CD1c-positive myeloid dendritic cell (primary cell): ENCODE data around the gene CDH23.

Experiments
- DNase-seq: peaks from one replicate; pipeline ENCODE4 v3.0.0-alpha.2; 2016; ENCODE audit errors: extremely low spot score

CDH23 gene

DNA sequence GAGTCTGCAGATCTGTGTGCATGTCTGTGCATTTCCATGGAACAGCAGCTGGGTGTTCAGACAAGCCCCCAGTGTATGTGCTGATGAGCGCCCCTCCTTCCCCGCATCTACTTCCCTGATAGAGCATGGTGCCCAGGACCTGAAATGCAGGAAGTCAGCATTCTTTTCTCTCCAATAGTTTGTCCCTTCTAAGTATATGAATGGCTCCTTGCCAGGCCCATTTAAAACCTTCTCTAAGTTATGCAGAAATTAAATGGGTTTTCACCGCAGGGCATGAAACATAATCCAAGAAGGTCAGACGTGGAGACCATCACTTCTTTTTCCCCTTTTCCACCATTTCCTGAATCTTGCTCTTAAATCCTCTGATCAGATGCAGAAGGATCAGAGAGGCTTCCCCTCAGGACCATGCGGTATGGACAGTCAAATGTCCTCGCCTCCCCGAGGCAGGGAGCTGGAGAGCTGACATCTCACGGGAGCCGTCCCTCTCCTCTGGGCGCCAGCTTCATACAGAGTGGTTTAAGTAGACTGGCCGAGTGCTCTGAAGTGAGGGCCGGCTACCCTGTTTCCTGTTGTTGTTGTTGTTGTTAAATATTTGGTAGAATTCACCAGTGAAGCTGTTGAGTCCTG, 167.6 kb downstream of the CDH23 start:
- no peak for DNase-seq

DNA sequence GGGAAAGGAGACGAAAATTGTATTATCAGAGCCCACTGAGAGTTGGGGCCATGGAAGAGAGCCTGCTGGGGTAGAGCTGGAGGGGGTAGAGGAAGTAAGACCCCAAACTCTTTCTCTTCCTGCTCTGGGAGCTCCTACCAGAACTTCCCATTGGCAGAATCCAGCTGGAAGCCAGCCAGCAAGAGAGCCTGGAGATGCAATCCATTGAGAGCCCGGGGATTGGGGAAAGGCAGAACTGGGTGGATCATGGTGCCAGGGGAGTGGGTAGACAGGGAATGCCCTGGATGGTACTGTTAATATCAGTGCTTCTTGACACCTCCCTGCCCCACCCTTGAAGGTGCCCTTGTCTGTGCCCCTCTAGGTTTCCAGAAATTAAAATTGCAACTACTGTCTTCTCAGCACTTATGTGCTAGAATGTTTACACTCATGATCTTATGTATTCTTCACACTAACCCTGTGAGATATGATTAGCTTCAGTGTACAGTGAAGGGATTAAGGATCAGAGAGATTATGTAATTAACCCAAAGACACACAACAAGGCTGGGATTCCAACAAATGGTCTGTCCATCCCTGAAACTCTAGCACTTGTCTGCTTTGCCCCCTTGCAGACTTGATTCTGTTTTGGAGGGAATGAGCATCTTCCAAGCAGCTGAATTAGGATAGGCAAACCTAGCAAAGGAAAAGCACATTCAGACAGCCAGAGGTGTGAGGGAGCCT, 168.7 kb downstream of the CDH23 start:
- no peak for DNase-seq

DNA sequence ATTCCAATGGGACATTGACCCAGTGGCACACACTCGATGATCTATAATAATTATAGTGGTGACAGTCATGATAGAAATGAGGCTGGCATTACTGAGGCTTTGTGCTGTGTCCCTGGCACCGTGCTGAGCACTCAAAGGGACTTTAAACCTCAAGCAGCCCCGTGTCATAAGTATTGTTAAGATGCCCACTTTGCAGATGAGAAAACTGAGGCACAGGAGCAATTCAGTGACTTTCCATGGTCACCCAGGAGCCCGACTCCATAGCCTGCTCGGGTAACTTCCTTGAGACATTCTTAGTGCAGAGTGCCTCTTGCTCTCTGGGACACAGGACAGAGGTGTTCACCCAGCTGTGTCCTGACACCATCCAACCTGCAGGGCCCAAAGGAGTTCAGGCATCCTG, 170.3 kb downstream of the CDH23 start:
- DNase-seq = no peak

DNA sequence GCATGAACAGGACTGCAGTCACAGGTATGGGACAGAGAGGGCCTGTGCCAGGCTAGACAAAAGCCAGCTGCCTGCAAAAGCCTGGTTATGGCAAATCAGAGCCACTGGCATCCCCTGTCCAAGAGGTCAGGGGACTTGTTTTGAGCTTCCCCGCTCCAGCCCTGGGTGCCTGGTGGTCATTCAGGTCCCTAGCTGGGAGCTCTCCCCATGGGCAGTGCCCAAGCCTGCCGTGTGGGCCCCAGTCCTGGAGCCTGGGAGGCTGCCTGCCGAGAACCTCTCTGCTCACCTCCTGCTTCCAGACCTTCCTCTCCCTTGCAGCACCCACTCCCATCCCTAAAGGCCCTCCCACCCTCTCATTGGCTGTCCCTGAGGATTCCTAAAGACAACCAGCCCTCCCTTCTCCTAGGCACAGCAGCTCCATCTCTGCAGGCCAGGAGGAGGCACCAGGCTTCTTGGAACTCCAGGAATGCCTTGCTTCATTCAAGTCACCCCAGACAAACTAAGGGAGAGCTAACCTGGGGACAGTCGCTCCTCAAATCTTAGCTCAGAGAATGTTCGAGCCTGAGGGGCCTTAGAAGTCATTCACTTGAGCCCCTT, 172.3 kb downstream of the CDH23 start:
- no peak for DNase-seq

DNA sequence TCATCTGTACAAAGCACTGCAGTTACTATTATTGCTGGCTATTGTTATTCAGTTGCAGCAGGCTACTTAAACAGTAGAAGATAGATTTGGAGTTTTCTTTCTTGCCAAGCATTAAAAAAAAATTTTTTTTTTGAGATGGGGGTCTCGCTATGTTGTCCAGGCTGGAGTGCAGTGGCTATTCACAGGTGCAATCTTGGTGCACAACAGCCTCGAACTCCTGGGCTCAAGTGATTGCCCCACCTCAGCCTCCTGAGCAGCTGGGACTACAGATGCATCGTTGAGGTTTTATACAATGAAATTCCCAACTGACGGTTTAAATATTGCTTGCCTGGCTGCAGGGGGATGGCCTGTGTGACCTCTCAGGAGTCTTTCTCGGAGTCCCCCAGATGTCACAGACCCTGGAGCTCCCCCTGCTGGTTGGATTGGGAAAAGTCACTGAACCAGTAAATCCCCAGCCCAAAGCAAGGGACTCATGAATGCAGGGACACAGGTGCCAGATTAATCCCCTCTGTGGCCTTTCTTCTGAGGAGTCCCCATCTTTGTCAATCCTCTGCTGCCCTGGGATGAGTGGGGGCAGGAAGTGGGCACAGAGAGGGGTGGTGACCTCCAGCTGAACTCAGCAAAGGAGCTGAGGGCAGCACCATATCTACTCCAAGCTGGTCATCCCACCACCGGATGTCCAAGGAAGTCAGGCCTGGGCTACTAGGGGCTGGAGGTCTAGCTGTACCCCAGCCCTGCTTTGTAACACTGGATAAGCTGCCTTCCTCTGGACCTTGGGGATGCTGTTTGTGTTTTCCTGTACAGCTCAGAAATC, 173.3 kb downstream of the CDH23 start:
- peak; percentile 81 for DNase-seq

DNA sequence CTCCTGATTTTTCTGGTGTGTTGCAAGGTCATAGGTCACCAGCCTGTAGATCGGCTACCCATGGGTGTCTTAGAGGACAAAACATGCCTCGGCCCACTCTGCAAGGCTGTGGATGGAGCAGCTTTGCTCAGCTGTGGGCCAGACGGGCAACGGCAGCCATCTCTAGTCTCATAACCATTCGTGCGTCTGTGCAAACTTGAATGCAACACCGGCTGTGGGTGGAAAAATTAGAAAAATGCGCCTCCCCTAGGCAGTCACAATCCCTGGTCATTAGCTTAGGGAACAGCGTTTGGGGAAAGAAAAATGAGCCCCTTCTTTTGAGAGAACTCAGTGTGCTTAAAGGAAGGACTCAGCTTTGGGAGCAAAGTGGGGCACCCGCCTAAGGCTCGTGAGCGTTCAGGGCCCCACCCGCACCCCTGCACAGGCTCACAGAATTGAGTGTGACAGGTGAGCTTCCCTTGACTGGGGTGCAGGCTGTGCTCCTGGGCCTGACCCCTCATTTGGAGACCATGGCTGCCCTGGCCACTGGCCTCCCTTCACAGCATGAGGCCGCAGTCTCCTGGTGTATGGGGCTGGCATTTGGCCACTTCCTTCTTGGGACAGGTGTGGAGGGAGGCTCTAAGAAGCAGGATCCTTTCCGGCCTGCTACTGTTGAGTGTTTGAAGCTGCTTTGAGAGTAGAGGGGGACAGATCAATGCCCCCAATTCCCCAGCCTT, 174.9 kb downstream of the CDH23 start:
- DNase-seq = no peak

DNA sequence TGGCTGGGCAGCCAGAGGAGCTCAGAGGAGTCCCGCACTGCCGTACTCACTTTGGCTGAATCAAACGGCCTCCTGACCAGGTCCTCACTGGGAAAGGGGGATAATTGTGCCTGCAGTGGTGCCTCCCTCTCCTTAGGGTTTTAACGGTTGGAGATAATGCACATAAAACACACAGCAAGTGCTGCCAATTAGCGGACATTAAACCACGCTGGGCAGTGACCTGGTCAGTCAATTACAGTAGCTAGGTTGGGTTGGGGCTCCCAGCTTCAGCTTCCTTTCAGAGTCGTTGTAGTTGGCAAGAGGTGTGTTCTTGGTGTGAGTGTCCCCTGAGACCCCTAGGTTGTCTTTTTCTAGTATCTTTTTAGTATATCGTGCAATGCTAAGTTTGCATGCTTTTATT, 176.2 kb downstream of the CDH23 start:
- DNase-seq = no peak

DNA sequence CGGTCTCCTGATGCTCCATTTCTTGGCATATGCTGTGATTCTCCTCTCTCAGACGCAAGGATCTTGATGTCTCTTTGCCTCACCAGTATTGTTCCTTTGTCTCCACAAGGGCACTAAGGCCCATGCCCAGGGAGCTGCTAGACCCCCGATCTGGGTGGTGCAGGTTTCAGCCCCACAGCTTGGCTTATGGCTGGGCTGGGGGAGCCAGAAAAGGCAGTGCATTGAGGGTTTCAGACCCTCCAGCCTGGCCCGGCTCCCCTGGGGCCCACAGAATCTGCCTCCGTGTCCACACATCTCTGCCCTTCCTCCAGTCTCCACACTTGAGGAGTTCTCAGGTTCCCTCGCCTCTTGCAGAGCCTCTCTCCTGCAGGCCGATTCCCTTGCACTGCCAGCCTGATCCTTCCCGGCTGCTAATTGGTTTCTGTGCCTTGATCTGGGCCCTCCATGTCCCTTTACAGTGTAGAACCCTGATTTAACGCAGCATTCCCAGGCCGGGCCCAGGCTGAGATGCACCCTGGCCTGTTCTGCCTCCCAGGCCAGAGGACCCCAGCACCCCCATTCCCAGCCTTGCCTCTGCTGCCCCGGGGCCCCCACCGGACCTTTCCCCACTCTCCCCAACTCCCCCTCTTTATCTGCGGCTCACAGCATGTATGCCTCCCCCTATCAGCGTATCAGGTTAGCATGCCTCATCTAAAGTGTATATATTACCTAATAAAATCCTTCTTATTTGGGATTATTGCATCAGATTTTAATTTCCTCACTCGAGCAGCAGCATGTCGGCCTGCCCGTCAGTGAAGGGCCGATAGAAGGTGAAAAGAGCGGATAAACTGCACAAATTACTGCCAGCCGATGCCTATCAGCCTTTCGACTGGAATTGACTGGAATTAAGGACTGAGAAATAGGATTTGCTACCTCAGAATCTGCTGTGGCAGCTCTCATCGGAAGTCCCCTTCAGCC, 177.1 kb downstream of the CDH23 start:
- DNase-seq = no peak

DNA sequence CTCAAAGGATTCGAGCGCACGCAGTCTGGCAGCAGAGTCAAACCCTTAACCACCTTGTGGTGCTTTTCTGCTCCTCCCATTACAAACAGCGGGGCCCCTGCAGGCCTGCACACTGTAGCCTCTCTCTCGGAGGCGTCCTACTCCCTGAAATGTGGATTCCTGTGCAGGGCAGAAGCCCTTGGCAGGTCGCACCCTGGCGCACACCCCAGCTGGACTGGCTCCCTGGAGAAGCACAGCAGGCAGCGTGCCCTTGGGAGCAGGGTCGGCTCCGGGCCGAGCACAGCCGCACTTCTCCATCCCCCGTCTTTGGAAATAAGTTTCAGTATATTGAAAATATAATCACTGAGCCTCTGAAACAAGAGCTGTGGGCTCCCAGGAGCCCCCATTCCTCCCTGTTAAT, 178.7 kb downstream of the CDH23 start:
- no peak for DNase-seq

DNA sequence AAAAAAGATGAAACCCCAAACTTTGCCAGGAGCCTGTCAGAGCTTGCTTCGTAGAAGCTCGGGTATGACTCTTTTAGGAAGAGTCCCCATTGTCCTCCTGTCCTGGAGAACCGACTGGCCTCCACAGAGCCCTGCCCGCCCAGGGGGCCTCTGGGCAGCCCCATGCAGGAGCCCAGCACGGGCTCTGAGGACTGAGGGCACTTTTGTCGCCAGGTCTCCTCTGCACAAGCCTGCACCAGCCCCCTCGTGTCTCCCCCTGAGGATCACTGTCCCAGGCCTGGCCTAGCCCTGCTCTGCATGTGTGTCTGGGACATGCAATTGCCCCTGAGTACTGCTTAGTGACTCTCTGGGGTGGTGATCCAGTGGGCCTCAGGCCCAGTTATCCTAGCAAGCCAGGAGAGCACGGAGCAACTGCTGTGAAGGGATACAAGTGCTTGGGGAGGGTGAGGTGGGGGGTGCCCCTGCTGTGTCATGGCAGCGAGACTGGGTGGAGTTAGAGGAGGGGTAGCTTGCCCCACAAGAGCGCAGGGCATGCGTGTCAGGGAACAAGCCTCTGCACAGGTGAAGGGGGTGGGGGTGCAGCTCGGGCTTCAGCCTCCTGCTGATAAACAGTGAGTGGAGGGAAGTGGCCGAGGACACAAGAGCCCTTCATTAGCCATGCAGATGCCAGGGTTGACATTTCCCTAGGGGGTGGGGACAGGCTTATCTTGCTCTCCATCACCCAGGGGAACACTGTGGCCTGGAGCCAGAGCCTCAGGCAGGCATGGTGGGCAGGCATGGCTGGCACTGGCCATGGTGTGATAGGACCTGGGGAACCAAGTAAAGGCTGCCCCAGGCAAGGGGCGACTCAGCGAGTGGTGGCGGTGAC, 179.4 kb downstream of the CDH23 start:
- DNase-seq = no peak

DNA sequence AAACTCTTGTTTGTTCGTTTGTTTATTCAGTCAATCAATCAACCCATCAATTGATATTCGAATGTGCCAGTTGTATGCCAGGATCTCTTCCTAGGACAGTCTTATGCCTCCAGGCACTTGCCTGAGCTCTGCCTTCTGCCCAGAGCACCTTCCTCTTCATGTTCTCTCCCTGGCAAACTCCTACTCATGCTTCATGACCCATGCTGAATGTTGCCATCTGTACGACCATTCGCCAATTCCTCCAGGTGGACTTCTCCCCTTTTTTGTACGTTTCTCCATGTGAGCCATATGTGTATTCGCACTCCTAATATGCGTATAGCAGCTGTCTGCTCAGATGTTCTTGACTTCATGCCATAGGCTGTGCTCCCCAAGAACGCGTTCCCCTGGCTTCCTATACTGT, 180.1 kb downstream of the CDH23 start:
- DNase-seq = no peak

DNA sequence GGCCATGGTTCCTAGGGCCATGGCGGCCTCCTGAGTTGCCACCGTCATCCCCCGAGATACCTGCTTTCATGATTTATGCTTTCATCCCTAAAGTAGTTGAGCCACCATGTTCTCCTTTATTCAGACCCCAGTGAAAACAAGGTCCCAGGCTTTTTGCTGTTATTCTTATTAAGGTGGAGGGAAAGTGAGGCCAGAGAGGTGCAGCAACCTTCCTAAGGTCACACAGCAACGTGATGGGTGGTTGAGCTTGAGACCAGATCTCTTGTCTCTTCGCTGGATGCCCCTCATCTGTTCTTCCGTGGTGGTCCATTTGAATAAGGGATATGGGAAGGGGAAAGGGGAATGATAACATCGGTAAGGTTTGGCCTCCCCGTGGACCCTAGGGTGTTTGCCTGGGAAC, 180.6 kb downstream of the CDH23 start:
- DNase-seq = no peak

DNA sequence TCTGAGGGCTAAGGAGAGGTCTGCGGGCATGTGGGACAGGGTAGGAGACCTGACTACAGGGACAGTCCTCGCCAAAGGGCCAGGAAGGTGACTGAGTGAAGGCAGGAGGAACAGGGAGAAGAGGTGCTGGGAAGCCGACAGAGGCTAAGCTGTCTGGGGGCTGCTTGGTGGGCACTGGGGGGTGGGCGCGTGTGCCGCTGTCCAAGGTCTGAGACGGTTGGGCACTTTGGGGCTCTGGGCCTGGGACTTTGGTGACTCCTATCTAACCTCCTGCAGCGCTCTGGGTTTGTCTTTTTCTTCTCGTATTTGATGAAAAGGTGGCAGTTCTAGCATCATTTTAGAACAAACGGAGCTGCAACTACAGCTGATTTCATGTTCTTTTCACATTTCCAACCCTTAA, 181.3 kb downstream of the CDH23 start:
- no peak for DNase-seq

DNA sequence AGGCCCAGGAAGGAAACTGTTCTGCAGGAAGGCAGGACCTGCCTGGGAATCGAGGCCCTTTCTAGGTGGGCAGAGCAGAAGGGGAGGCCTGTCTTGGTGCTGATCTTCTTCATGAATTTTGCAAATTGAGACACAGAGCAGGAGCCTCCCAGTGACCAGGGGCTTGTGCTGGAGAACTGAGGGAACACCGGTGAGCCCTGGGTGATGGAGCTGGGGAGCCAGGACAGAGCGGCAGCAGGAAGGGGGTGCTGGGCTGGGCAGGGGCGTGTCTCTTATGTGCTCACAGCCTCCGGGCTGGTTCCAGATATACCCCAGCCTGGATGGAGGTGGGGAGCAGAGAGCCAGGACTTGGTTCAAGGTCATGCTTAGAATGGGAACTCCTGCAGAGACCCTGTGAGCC, 182.9 kb downstream of the CDH23 start:
- no peak for DNase-seq

DNA sequence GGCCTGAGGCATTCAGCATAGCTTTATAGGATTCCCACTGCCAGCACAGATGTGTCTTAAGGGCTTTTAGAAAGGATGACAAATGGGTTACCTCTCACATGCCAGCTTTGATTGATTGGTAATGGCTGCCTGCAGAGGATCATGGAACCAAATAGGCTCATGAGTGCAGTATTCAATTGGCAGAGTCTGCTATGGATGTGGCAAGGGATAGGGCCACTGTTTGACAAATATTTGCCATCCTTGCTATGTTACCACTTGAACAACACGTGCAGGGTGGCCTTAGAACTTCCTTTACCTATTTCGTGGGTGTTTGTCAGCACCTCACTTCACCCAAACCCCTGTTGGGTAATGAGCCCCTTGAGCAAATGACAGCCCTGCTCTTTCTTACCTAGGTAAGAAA, 183.7 kb downstream of the CDH23 start:
- no peak for DNase-seq

DNA sequence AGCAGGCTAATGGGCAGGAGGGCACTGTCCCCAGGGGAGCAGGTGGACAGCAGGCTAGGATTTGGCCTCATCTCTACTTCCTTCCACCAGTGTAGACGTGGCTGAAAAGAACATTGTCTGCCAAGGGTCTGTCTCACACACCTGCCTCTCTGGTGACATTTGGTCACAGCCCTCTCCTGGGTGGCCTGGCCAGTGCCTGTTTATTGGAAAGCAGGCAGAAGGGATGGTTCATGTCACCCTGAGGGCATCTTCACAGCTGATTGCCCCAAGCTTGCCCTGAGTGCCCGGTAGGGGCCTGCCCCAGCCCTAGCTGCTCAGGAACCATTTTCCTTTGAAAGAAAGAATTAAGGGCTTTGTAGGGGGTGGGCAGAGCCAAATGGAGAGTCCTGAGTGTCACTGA, 184.2 kb downstream of the CDH23 start:
- no peak for DNase-seq

DNA sequence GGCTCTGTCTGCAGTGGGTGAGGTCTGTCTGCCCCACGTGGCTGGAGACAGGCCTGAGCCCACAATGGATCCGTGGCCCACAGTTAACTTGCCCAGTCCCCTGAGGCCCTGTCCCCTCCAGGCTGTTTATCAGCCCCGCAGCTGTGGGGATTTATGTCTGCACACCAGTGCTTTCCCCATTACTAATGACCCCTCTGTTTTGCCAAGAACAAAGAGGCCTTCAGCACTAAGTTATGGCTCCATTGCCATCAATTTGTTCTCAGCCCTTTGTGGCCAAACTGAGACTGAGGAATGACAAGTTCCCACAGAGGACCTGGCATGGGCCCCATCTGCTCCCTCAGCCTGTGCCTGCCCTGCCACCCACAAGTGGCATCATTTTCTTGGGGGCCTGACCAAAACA, 184.7 kb downstream of the CDH23 start:
- DNase-seq = no peak

DNA sequence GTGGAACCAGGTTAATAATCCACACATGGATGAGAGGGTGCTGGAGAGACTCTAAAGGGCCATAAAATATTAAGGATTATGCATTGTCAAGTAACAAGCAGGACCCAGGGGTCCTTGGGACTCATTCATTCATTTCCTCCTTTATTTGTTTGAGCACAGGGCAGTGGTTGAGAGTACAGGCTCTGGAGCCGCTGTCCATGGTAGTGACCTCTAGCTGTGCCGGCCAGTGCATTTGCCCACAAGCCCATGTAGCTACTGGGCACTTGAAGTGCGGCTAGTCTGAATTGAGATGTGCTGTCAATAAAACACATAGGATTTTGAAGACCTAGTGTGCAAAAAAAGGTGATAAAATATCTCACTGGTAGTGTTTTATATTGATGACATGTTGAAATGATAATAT, 185.3 kb downstream of the CDH23 start:
- DNase-seq = no peak

DNA sequence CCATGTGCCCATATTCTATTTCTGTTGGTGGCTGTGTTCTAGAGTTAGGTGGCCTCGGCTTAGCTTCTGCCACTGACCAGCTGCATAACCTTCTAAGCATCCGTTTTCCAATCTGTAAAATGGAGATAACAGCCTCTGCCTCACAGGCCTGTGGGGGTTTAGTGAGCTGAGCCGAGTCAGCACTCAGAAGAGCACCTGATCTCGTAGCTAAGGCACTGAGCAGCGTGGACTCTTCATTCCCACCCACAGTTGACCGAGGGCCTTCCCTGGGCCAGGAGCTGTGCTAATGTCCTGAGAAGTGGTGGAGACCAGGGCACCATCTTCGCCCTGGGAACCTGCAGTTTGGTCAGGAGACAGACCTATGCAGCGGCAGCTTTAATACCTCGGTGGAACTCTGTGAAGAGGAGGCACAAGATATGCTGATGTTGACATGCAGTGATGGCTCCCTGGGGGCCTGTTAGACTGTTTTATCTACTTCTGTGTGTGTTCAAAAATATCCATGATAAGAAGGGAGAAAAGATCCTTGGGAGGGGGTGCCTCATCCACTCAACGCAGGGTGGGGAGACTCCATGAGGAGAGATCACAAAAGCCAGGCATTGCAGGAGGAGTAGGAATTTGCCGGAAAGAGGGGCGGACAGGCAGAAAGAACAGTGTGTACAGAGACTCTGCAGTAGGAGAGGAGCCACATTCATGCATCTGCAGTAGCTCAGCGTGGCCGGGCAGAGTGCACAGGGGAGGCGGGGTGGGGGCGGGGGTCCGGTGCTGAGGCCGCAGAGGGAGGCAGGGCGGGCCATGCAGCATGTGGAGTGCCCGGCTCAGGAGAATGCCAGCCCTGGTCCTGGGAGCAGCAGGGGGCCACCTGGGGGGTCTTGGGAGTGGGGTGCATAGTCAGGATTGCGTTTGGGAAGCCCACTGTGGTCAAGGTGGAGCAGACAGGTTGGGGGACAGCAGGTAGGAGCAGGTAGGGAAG, 186.1 kb downstream of the CDH23 start:
- no peak for DNase-seq
